Activated T-cell treated with anti-CD3 and anti-CD28 coated beads for 1 hour (primary cell): ENCODE results near the gene RYR2.

Experiments
- DNase-seq: peaks from one replicate; pipeline ENCODE4 v3.0.0-alpha.2; 2020; ENCODE audit warnings: low read depth

The RYR2 gene

GRCh38 chr1:237467320-237467719 lies 425.3 kb downstream of the RYR2 start:
- no peak for DNase-seq

GRCh38 chr1:237470712-237471338 lies 428.8 kb downstream of the RYR2 start:
- no peak for DNase-seq

DNA sequence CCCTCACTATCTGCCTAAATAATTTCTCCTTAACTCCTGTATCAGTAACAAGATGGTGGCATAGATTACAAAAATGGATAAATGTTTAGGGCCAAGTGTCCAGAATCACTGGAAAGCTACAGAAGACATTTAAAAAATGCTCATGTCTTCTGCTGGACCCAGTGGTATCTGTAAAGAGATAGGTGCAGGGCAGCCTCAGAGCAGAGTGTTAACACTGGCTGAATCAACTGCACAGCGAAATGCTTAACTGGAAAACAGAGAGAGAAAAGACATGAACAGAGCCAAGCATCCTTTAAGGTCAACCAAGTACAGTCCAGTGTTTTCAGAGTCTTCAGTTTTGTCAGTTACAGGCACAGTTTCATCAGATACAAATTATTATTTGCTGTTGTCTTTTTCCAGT lies 429.4 kb downstream of the RYR2 start:
- DNase-seq = no peak

DNA sequence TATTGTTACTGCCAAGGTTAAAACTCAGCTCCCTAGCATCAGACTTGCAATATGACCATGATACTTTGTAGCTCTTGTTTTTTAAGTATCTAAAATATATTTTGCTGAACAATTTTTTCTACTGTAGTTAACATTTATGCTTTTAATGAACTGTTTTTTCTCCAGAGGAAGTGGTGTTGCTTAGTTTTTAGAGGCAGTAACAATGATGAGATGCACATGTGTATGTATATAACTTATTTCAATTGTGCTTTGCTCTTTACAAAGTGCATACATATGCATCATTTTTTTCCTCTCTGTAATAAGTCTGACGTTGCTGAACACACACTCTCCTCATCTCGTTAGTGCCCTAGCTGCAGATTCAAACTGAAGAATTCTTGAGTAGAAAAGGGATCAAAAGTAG lies 430.0 kb downstream of the RYR2 start:
- DNase-seq = no peak

GRCh38 chr1:237473854-237474253 lies 431.9 kb downstream of the RYR2 start:
- no peak for DNase-seq

DNA sequence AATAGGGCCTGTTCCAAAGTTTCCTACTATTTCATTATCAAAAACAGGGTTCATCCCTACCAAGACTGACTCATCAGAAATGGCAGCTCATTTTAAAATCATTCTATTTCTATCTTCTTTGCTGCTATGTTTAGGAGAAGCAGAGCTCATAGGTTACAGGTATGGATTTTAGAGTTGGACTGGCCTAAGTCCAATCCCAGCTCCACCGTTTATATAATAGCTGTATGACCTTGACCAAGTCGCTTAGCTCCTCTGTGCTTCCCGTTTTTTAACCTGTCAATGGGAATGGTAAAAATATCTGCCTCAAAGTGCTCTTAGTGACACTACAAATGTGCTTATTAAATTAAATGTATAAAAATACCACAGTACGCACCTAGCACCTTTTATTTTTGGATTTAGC lies 436.1 kb downstream of the RYR2 start:
- DNase-seq = no peak

DNA sequence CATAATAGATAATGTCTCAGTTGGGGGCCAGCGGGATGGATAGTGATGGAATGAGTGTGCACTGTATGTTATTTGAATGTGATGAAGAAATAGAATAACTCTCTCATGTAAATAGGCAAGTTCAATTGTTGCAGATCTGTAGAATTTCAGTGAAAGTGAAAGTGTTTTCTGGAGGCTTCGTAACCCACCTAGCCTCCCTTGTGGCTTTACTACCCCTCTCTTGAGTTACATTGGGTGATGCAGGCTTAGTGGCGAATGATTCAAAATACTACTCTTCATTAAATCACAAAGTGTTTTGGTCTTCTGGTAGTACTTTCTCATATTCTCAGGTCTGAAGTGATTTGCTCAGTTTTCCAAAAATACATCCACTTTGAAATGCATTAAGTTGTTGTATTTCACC lies 436.9 kb downstream of the RYR2 start:
- DNase-seq = no peak

DNA sequence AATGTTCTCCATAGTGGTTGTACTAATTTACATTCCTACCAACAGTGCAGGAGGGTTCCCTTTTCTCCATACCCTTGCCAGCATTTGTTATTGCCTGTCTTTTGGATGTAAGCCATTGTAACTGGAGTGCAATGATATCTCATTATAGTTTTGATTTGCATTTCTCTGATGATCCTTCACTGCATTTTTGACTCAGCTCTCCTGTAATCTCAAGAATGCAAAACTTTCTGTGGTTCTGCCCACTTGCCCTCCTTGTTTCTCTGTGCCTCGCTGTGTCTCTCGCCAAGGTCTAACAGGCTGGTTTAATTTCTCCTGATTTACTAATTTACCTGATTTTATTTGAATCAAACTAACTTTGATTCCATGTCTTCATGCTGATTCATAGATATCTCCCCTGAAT lies 440.8 kb downstream of the RYR2 start:
- DNase-seq = no peak

DNA sequence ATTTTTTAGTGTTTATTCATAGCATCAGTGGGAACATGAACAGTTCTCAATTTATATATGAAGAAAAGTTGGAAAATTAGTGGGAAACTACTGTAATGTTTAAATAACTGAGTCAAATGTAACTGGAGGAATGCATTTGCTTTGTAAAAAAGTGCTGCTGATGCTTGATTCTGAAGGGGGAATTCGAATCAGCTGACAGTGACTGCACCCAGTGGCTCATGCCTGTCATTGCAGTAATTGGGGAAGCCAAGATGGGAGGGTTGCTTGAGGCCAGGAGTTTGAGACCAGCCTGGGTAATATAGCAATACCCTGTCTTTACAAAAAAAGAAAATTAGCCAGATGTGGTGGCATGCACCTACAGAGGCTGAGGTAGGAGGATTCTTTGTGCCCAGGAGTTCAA lies 450.4 kb downstream of the RYR2 start:
- DNase-seq = no peak

GRCh38 chr1:237500566-237500965 lies 458.6 kb downstream of the RYR2 start:
- no peak for DNase-seq

DNA sequence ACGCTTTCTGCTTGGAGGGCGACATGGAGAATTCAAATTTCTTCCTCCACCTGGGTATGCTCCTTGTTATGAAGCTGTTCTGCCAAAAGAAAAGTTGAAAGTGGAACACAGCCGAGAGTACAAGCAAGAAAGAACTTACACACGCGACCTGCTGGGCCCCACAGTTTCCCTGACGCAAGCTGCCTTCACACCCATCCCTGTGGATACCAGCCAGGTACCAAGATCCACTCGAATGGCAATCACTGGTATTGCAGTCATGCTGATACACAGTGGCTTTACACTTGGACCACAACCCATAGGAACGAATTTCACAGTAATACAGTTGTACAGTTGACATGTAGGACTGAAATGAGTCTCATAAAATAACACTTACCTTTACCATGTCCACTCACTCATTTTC lies 461.3 kb downstream of the RYR2 start:
- DNase-seq = no peak

DNA sequence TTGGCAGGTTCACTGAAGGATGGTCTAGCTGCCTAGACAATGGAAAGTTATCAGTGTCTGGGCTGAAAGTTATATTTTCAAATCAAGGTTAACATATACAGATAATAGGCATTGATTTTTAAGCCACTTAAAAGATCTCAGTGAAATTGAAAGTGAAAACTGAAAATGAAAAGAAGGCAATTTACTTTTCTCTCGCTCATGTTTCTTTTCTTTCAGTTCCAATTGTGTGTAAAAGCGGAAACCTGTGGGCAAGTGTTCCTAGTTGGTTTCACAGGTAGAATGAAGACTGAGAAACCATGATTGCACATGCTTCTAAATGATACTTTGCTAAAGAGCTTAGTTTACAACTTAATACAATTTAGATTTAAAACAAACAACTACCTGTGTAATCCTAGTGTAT lies 465.0 kb downstream of the RYR2 start:
- no peak for DNase-seq

GRCh38 chr1:237509748-237510147 lies 467.8 kb downstream of the RYR2 start:
- DNase-seq = no peak

DNA sequence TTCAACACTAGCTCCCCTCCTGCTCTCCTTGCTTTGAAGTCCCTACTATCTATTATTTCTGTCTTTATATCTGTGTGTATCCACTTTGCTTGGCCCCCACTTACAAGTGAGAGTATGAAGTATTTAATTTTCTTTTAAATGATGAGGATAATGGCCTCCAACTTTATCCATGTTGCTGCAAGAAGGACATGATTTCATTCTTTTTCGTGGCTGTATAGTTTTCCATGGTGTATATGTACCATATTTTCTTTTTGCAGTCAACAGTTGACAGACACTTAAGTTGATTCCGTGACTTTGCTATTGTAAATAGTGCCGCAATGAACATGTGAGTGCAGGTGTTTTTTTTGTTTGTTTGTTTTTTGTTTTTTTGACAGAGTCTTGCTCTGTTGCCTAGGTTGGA lies 483.1 kb downstream of the RYR2 start:
- DNase-seq = no peak

GRCh38 chr1:237527761-237528160 lies 485.8 kb downstream of the RYR2 start:
- no peak for DNase-seq

DNA sequence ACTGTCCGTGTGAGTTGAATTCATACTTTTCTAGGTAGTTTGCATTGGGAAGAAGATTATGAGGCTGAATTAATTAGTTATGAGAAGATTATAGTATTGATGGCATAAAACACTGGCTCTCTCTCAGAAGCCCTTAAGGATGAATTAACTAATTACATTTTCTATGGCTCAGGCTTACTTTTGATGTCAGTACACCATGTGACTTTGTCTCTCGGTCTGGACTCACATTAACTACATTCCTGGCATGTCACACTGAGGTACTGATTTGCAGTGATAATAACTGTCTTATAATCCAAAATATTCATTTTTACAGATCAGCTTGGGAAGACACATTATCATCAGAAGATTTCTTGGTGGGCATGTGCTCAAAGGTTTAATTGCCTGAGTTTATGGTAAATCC lies 486.6 kb downstream of the RYR2 start:
- no peak for DNase-seq

- no peak for DNase-seq
Observed at GRCh38 chr1:237539055-237539454, 497.1 kb downstream of the RYR2 start.

- no peak for DNase-seq
Observed at GRCh38 chr1:237542525-237543418, 500.8 kb downstream of the RYR2 start.

GRCh38 chr1:237553078-237553477 lies 511.1 kb downstream of the RYR2 start:
- DNase-seq = no peak

- DNase-seq = no peak
Observed at GRCh38 chr1:237556911-237557310, 514.9 kb downstream of the RYR2 start.

- no peak for DNase-seq
Observed at GRCh38 chr1:237562242-237562823, 520.3 kb downstream of the RYR2 start.

GRCh38 chr1:237565236-237565635 lies 523.3 kb downstream of the RYR2 start:
- DNase-seq = no peak

DNA sequence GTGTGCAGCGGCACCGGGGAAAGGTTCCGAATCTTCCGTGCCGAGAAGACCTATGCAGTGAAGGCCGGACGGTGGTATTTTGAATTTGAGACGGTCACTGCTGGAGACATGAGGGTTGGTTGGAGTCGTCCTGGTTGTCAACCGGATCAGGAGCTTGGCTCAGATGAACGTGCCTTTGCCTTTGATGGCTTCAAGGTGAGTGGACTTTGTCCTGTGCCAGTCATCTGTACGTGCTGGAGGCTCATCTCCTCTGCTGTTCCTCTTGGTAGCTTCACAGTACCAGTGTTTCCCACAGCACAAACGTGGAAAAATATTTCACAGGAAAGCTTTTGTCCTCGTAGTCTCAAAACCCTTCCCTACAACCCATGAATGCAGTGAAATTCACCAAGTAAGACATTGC lies 524.6 kb downstream of the RYR2 start:
- DNase-seq = no peak
